ENCODE results near the gene ZKSCAN4. TPM values are rescaled to one million over a fixed set of nuclear protein-coding genes. Genes with fewer than 3 reads are reported as not detected.

Gene ZKSCAN4
- total RNA-seq, 2 donors from 2014 or later: 7.3 to 8.2 TPM

DNA sequence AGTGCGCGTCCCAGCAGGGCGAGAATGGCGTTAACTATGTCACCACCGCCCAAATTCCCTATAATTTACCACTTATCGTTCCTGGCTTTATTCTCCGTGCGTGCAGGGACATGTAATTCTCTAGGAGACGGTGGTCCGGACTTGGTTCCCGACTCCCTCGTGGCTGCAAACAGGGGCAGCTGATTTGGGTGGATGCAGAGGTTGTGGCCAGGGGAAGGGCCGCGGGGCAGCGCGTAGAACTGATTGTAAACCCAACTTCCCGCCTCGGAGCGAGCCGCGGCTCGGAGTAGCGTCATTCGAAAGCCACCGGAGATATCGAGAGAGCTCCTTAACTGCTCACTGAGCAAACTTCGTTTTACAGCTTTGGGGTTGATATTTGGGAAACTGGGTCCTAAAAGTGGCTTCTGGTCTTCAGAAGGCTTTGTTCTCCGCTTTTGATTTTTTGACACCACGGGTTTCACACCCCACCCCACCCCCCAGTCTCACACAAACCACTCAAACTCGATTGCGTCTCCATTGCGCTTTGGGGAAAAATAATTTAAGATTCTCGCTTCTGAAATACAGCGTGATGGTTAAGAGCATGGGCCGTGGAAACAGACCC, 44.5 kb downstream of the ZKSCAN4 start:
- Mint-ChIP-seq H3K27ac (peak overlapping the region; percentile 78), H3K4me1 (peaks cover 11% of the 10 kb centered on the region), H3K9me3 (no peaks in the 10 kb centered on the region), H3K27me3 (ENCODE audit: insufficient read depth) (peaks cover 89% of the 10 kb centered on the region), H3K36me3 (ENCODE audit: low read depth) (no peaks in the 10 kb centered on the region), H3K4me3 (peak overlapping the region; percentile 67)
- Histone ChIP-seq H3K4me1 (ENCODE audit: control insufficient read depth, insufficient read depth, low read length) (no peaks in the 10 kb centered on the region), H3K27ac (ENCODE audit: low read depth, low read length) (no peak overlapping the region), H3K27me3 (ENCODE audit: control insufficient read depth, insufficient read depth, low read length, poor library complexity, severe bottlenecking) (peaks cover 95% of the 10 kb centered on the region), H3K36me3 (ENCODE audit: control insufficient read depth, insufficient read depth, low read length) (no peaks in the 10 kb centered on the region), H3K4me3 (ENCODE audit: low read length) (peak overlapping the region; percentile 90), H3K9ac (ENCODE audit: extremely low read depth, low read length, poor library complexity, severe bottlenecking) (peak overlapping the region; percentile 68), H3K9me3 (ENCODE audit: control insufficient read depth, low read length) (no peaks in the 10 kb centered on the region)
- DNase-seq: peak; percentile 88
- WGBS, 2 experiments (ENCODE audit: insufficient coverage in 1 of 2, insufficient read length in 1 of 2): 0 to 1% methylated on average over 11 to 35 of the region's 35 CpGs
- TF ChIP-seq, protein P1, sequence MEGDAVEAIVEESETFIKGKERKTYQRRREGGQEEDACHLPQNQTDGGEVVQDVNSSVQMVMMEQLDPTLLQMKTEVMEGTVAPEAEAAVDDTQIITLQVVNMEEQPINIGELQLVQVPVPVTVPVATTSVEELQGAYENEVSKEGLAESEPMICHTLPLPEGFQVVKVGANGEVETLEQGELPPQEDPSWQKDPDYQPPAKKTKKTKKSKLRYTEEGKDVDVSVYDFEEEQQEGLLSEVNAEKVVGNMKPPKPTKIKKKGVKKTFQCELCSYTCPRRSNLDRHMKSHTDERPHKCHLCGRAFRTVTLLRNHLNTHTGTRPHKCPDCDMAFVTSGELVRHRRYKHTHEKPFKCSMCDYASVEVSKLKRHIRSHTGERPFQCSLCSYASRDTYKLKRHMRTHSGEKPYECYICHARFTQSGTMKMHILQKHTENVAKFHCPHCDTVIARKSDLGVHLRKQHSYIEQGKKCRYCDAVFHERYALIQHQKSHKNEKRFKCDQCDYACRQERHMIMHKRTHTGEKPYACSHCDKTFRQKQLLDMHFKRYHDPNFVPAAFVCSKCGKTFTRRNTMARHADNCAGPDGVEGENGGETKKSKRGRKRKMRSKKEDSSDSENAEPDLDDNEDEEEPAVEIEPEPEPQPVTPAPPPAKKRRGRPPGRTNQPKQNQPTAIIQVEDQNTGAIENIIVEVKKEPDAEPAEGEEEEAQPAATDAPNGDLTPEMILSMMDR (conservative IDR thresholded peaks at IDR 0.05): no peak

DNA sequence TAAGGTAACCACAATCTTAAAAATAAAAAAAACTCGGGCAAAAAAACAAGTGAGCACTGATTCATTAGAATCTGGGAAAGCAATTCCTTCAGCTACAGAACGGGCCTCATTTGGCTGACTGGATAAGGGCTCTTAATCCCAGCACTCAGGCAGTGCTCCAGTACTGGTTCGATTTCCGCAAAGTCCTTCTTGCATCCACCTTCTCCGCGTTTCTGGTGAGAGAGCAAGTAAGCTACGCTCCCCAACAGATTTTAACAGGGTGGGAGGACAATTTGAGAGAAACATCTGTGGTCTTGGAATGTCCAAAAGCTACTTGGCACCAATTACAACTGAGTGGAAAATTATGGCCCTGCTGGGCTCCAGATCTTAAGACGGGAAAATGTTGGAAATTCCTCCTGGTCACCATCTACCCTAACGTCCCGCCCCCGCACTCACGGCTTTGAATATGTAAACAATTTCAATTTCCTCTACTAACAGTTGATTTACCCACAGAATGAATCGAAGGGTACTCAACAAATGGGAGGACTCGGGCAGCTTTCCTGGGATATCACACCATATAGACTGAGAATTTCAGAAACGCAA, 45.0 kb downstream of the ZKSCAN4 start:
- Histone ChIP-seq H3K4me3 (ENCODE audit: low read length) (peak overlapping the region; percentile 90), H3K9me3 (ENCODE audit: control insufficient read depth, low read length) (no peaks in the 10 kb centered on the region), H3K36me3 (ENCODE audit: control insufficient read depth, insufficient read depth, low read length) (no peaks in the 10 kb centered on the region), H3K4me1 (ENCODE audit: control insufficient read depth, insufficient read depth, low read length) (no peaks in the 10 kb centered on the region), H3K27me3 (ENCODE audit: control insufficient read depth, insufficient read depth, low read length, poor library complexity, severe bottlenecking) (peaks cover 95% of the 10 kb centered on the region), H3K9ac (ENCODE audit: extremely low read depth, low read length, poor library complexity, severe bottlenecking) (peak overlapping the region; percentile 68), H3K27ac (ENCODE audit: low read depth, low read length) (no peak overlapping the region)
- Mint-ChIP-seq H3K27me3 (ENCODE audit: insufficient read depth) (peaks cover 91% of the 10 kb centered on the region), H3K9me3 (no peaks in the 10 kb centered on the region), H3K27ac (no peak overlapping the region), H3K36me3 (ENCODE audit: low read depth) (no peaks in the 10 kb centered on the region), H3K4me1 (peaks cover 11% of the 10 kb centered on the region), H3K4me3 (peak overlapping the region; percentile 67)
- WGBS, 2 experiments (ENCODE audit: insufficient coverage in 1 of 2, insufficient read length in 1 of 2): 6 to 7% methylated on average over 13 to 15 of the region's 15 CpGs
- DNase-seq: peak; percentile 61
- TF ChIP-seq, protein P1 (conservative IDR thresholded peaks at IDR 0.05): no peak

DNA sequence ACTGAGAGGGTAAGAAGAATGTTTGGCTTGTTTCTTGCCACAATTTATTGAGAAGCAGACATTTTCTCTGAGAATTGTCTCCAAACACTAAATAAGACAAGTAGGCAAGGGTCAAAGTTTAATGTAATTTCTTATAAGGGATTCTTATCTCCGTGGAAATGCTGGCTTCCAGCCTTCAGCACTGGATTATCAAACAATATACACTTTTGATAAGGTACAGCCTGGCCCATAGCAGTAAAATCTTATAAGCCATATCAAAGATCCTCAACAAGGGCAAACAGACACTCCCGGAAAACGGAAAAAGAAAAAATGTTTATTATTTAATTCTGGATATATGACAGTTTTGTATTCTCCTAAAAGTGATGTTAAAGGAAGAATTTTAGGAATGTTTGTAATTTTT, 45.5 kb downstream of the ZKSCAN4 start:
- Histone ChIP-seq H3K4me3 (ENCODE audit: low read length) (no peak overlapping the region), H3K9ac (ENCODE audit: extremely low read depth, low read length, poor library complexity, severe bottlenecking) (no peak overlapping the region), H3K27ac (ENCODE audit: low read depth, low read length) (no peak overlapping the region), H3K9me3 (ENCODE audit: control insufficient read depth, low read length) (no peaks in the 10 kb centered on the region), H3K36me3 (ENCODE audit: control insufficient read depth, insufficient read depth, low read length) (no peaks in the 10 kb centered on the region), H3K27me3 (ENCODE audit: control insufficient read depth, insufficient read depth, low read length, poor library complexity, severe bottlenecking) (peaks cover 95% of the 10 kb centered on the region), H3K4me1 (ENCODE audit: control insufficient read depth, insufficient read depth, low read length) (no peaks in the 10 kb centered on the region)
- Mint-ChIP-seq H3K27ac (no peak overlapping the region), H3K4me1 (peaks cover 8% of the 10 kb centered on the region), H3K4me3 (no peak overlapping the region), H3K27me3 (ENCODE audit: insufficient read depth) (peaks cover 91% of the 10 kb centered on the region), H3K36me3 (ENCODE audit: low read depth) (no peaks in the 10 kb centered on the region), H3K9me3 (no peaks in the 10 kb centered on the region)
- no peak for DNase-seq
- TF ChIP-seq, protein P1 (conservative IDR thresholded peaks at IDR 0.05): no peak
- 57% methylated on average over 1 of the region's 3 CpGs; no CpG with 5 or more reads in 1 of the 2 experiments for WGBS, 2 experiments (ENCODE audit: insufficient coverage in 1 of 2, insufficient read length in 1 of 2)

Measured in endodermal cell (in vitro differentiated cells).